ENCODE results near the gene KIAA1671. TPM values are rescaled to one million over a fixed set of nuclear protein-coding genes. Genes with fewer than 3 reads are reported as not detected.

KIAA1671 gene
- total RNA-seq, 1 donor from 2014 or later: 17.3 TPM

GRCh38 chr22:25162561-25162960 is 210.0 kb downstream of the KIAA1671 start:
- DNase-seq (ENCODE audit: low spot score): no peak
- Mint-ChIP-seq H3K4me1 (peaks cover 4% of the 10 kb centered on the region), H3K36me3 (no peaks in the 10 kb centered on the region), H3K9me3 (no peaks in the 10 kb centered on the region), H3K27ac (no peak overlapping the region), H3K4me3 (no peak overlapping the region), H3K27me3 (ENCODE audit: insufficient read depth, low read depth) (peaks cover 2% of the 10 kb centered on the region)
- Histone ChIP-seq H3K4me1 (no peaks in the 10 kb centered on the region), H3K27ac (no peak overlapping the region), H4K20me1 (ENCODE audit: low read depth) (peaks cover 56% of the 10 kb centered on the region), H3K4me2 (no peak overlapping the region), H3K36me3 (no peaks in the 10 kb centered on the region), H2AFZ (replicated peaks) (no peak overlapping the region), H3K9me3 (ENCODE audit: low read depth) (no peaks in the 10 kb centered on the region), H3K9ac (no peak overlapping the region), H3K4me3 (no peak overlapping the region), H3K27me3 (no peaks in the 10 kb centered on the region), H3K79me2 (ENCODE audit: low read depth) (no peaks in the 10 kb centered on the region), H3F3A (ENCODE audit: low read depth) (no peaks in the 10 kb centered on the region)
- TF ChIP-seq EZH2 (IDR thresholded peaks at IDR 0.05): no peak
- no peak for TF ChIP-seq EZH2phosphoT487 (IDR thresholded peaks at IDR 0.05)
- TF ChIP-seq CTCF (IDR thresholded peaks at IDR 0.05): no peak

DNA sequence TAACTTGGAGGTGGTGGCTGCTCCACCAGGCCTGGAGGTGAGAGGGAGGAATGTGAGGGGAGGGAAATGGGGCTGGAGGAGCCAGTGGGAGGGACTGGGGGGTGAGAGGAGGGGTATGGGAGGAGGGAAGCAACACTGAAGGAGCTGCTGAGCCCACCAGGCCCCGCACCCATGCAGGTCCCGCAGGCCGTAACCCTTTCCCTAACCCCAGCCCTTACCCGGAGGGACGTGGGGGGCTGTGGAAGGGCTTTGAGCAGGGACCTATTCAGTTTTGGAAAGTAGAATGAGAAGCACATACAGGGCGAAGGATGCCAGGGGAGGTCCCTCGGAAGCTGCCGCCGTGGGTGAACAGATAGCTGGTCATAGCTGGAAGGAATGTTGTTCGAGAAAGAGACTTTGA is 213.3 kb downstream of the KIAA1671 start:
- H3K4me3 Mint-ChIP-seq: no peak overlapping the region
- DNase-seq (ENCODE audit: low spot score): no peak
- H4K20me1 ChIP-seq (ENCODE audit: low read depth): peaks cover 52% of the 10 kb centered on the region
- no peak overlapping the region for H3K27ac ChIP-seq
- no peaks in the 10 kb centered on the region for H3K36me3 Mint-ChIP-seq
- H3K9ac ChIP-seq: no peak overlapping the region
- no peak for TF ChIP-seq EZH2 (IDR thresholded peaks at IDR 0.05)
- H3K4me1 ChIP-seq: no peaks in the 10 kb centered on the region
- peaks cover 2% of the 10 kb centered on the region for H3K4me1 Mint-ChIP-seq
- H3K9me3 ChIP-seq (ENCODE audit: low read depth): no peaks in the 10 kb centered on the region
- no peaks in the 10 kb centered on the region for H3K79me2 ChIP-seq (ENCODE audit: low read depth)
- H3K9me3 Mint-ChIP-seq: no peaks in the 10 kb centered on the region
- H3K27ac Mint-ChIP-seq: no peak overlapping the region
- H3K27me3 Mint-ChIP-seq (ENCODE audit: insufficient read depth, low read depth): peaks cover 6% of the 10 kb centered on the region
- H3K36me3 ChIP-seq: no peaks in the 10 kb centered on the region
- H3F3A ChIP-seq (ENCODE audit: low read depth): no peaks in the 10 kb centered on the region
- H2AFZ ChIP-seq (replicated peaks): no peak overlapping the region
- no peak overlapping the region for H3K4me3 ChIP-seq
- no peak overlapping the region for H3K4me2 ChIP-seq
- no peaks in the 10 kb centered on the region for H3K27me3 ChIP-seq

DNA sequence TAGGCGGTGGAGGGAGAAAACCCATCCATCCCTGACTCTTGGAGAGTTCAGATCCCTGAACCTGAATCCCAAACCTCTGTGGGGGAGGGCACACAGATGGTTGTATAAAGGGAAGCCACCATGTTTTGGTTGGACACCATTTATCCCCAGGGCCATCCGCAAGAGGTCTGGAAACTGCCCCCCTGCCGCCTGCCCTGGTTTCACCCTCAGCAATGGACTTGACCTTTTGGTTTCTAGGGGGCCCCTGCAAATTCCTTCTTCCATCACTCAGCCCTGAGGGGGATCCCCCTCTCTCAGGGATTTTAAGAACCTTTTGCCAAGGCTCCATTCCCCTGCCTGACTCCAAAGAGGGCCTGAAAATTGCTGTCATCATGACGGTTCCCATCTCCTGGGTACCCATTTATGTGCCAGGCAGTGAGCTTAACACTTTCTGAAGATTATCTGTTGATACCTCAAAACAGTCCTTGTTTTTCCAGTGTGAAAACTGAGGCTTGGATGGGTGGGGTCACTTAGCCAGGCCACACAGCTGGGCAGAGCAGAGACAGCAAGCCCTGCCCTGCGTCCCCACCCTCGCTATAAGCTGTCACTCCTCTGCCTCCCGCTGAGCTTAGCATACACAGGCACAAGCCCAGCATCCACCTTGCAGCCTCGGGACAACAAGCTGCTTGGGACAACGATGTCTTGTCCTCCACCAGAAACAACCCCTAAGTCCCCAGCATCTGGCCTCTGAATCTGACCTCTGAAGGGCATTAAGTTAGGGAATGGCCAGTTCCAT is 213.9 kb downstream of the KIAA1671 start:
- no peak overlapping the region for H3K4me3 ChIP-seq
- H3K27ac ChIP-seq: no peak overlapping the region
- TF ChIP-seq CTCF (IDR thresholded peaks at IDR 0.05) (no peak), EZH2 (IDR thresholded peaks at IDR 0.05) (no peak), EZH2phosphoT487 (IDR thresholded peaks at IDR 0.05) (no peak)
- no peak overlapping the region for H3K4me3 Mint-ChIP-seq
- no peaks in the 10 kb centered on the region for H3K9me3 ChIP-seq (ENCODE audit: low read depth)
- H3K36me3 Mint-ChIP-seq: no peaks in the 10 kb centered on the region
- H3K79me2 ChIP-seq (ENCODE audit: low read depth): no peaks in the 10 kb centered on the region
- H3K9me3 Mint-ChIP-seq: no peaks in the 10 kb centered on the region
- H2AFZ ChIP-seq (replicated peaks): no peak overlapping the region
- no peaks in the 10 kb centered on the region for H3K27me3 ChIP-seq
- H3K36me3 ChIP-seq: no peaks in the 10 kb centered on the region
- no peak overlapping the region for H3K9ac ChIP-seq
- DNase-seq (ENCODE audit: low spot score): peak; percentile 16
- H3K27ac Mint-ChIP-seq: no peak overlapping the region
- H4K20me1 ChIP-seq (ENCODE audit: low read depth): peaks cover 47% of the 10 kb centered on the region
- peaks cover 2% of the 10 kb centered on the region for H3K4me1 Mint-ChIP-seq
- H3K27me3 Mint-ChIP-seq (ENCODE audit: insufficient read depth, low read depth): peaks cover 6% of the 10 kb centered on the region
- H3K4me1 ChIP-seq: no peaks in the 10 kb centered on the region
- no peaks in the 10 kb centered on the region for H3F3A ChIP-seq (ENCODE audit: low read depth)
- H3K4me2 ChIP-seq: no peak overlapping the region

- Mint-ChIP-seq H3K27ac (no peak overlapping the region), H3K36me3 (peaks cover 2% of the 10 kb centered on the region), H3K4me1 (peaks cover 2% of the 10 kb centered on the region), H3K4me3 (no peak overlapping the region), H3K27me3 (ENCODE audit: insufficient read depth, low read depth) (peaks cover 6% of the 10 kb centered on the region), H3K9me3 (no peaks in the 10 kb centered on the region)
- peaks cover 45% of the 10 kb centered on the region for H4K20me1 ChIP-seq (ENCODE audit: low read depth)
- no peak overlapping the region for H3K4me3 ChIP-seq
- no peaks in the 10 kb centered on the region for H3K27me3 ChIP-seq
- TF ChIP-seq CTCF (IDR thresholded peaks at IDR 0.05) (no peak), EZH2 (IDR thresholded peaks at IDR 0.05) (no peak), EZH2phosphoT487 (IDR thresholded peaks at IDR 0.05) (no peak)
- no peak for DNase-seq (ENCODE audit: low spot score)
- H3F3A ChIP-seq (ENCODE audit: low read depth): no peaks in the 10 kb centered on the region
- H2AFZ ChIP-seq (replicated peaks): no peak overlapping the region
- no peaks in the 10 kb centered on the region for H3K9me3 ChIP-seq (ENCODE audit: low read depth)
- no peak overlapping the region for H3K4me2 ChIP-seq
- H3K4me1 ChIP-seq: no peaks in the 10 kb centered on the region
- no peak overlapping the region for H3K27ac ChIP-seq
- no peaks in the 10 kb centered on the region for H3K79me2 ChIP-seq (ENCODE audit: low read depth)
- H3K36me3 ChIP-seq: no peaks in the 10 kb centered on the region
- no peak overlapping the region for H3K9ac ChIP-seq
Measured at GRCh38 chr22:25167082-25167481, 214.6 kb downstream of the KIAA1671 start.
